Right forelimb (tissue), 1 donor: ENCODE results near the gene NRG4.
"Not testable (repeated sequence)": the region's sequence is repeated elsewhere in the genome, so short reads cannot be mapped to it uniquely, and the experiment has no call there.

Experiments used
- DNase-seq: peaks from one replicate; pipeline ENCODE4 v3.0.0-alpha.2; 2018

Gene NRG4

GRCh38 chr15:75992897-75993296, 19.3 kb downstream of the NRG4 start:
- no peak for DNase-seq

DNA sequence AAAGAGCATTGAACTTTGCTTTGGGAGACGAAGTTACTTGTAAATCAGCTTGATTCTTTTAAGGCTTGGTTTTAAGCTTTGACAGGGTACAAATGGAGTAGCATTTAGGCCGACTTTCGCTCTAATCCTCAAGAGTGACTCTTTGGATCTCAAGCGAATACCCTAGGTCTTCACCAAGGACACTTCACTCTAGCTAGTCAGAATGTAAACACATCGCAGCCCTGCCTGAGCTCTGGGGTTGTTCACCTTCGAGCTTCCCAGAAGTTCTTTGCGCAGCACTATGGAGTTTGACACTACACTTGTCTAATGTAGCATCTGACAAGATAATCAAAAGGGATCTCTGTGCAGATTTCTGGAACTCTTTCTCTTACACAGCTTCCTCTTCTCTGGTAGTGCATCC, 22.3 kb downstream of the NRG4 start:
- DNase-seq, result no peak

GRCh38 chr15:75989045-75989444, 23.2 kb downstream of the NRG4 start:
- no peak for DNase-seq

- DNase-seq, result no peak
Measured at GRCh38 chr15:75985971-75986370, 26.3 kb downstream of the NRG4 start.

DNA sequence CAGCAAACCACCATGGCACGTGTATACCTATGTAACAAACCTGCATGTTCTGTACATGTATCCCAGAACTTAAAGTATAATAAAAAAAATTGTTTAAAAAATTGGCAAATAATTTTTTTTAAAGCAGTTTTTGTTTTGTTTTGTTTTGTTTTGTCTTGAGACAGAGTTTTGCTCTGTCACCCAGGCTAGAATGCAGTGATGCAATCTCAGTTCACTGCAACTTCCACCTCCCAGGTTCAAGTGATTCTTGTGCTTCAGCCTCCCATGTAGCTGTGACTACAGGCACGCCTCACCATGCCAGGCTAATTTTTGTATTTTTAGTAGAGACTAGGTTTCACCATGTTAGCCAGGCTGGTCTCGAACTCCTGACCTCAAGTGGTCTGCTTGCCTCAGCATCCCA, 27.5 kb downstream of the NRG4 start:
- DNase-seq, result not testable (repeated sequence)

DNA sequence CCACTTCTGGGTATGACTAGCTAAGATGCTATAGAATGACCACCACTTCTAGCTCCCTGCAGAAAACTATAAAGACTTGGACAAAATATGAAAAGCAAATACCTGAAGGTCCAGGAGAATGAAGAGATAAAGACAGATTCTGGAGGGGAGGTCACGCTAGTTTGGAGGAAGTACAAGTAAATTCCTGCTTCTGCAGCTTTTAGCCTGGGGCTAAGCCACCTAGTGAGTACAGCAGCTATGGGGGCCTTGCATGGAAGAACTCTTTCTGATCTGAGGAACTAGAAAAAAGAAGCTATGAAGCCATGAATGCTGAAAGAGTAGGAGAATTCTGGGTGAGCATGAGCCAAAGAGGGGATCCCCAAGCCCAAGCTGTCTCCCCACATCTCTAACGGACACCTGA, 29.8 kb downstream of the NRG4 start:
- no peak for DNase-seq

DNA sequence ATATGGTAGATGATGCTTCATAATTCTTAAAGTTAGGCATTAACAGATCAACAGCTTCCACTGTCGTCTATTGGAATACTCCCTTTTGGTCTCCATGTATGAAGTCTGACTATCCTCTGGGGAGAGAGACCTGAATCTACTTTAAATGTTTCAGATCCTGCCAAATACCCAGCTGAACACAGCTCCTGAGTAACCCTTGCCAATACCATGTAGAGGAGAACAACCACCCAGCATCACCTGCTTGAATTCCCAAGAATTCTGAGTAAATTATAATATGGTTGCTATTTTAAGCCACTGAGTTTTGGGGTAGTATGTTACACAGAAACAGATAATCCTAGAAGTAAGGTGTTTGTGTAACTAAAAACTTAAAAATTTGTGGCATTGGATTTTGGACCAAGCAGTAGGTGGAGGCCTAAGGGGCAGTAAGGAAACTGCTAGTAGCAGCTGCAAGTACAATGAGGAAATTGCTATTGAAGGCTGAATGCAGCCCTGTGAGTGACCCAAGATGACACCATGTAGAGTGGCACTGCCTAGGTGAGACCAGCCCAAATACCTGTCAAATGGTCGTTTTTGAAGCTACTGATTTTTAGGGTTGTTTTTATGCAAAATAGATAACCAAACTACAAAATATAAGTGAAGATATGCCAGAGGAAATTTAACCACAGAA, 30.9 kb downstream of the NRG4 start:
- no peak for DNase-seq

- not testable (repeated sequence) for DNase-seq
Measured at GRCh38 chr15:75976766-75977165, 35.5 kb downstream of the NRG4 start.

DNA sequence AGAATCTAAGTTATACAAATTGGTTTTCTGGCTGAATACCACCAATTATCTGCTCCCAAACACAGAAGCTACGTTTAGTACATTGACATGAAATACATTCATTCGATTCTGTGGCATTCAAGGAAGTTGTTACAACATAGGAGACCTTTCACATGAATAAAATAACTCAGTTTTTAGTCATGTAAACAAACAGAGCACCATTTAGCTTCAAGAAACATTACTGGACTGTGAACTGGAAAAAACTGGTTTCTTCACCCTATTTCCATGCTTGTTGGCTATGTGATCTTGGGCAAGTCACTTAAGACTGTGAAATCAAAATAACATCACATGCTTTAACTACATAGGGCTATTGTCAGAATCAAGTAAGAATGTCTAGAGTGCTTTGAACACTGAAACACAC, 46.2 kb downstream of the NRG4 start:
- no peak for DNase-seq

DNA sequence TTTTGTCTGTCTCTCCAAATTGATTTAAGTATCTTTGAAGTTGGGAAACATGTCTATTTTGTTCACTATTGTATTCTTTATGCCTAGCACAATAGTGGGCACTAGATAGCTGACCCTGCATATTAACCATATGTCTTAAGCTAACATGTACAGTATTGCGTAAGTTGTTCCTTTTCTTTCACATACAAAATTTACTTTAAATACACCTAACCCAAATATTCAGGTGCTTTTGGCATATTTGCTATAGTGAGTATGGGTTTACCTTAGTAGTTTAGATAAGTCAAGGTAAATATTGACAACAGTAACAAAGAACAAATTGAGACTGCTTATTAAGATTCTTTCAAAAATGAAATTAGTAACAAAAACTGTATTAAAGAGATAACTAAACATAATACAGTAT, 50.9 kb downstream of the NRG4 start:
- DNase-seq, result no peak

GRCh38 chr15:75955720-75956119, 56.5 kb downstream of the NRG4 start:
- DNase-seq, result no peak

GRCh38 chr15:75952525-75952924, 59.7 kb downstream of the NRG4 start:
- DNase-seq, result no peak

- no peak for DNase-seq
Measured at GRCh38 chr15:75948761-75949296, 63.4 kb downstream of the NRG4 start.

DNA sequence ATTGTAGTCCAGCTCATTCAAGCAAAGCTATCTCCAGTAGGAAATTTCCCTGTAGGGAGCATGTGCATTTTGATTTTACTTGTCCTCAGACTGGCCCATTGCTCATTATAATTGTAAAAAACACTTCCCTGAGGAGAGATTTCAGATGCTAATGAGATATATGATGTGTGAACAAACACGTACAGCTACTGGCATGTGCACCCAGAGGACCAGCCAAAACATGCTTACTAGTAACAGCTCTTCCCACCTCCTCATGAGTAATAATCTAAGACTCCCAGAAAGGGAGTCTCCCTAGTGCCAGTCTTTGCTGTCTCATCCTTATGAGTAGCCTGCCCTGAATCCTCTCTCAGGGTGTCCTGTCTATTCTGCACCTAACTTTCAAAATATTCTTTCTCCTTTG, 65.1 kb downstream of the NRG4 start:
- no peak for DNase-seq

- DNase-seq, result no peak
Measured at GRCh38 chr15:75945953-75946352, 66.3 kb downstream of the NRG4 start.

- DNase-seq, result no peak
Measured at GRCh38 chr15:75943713-75944215, 68.5 kb downstream of the NRG4 start.

DNA sequence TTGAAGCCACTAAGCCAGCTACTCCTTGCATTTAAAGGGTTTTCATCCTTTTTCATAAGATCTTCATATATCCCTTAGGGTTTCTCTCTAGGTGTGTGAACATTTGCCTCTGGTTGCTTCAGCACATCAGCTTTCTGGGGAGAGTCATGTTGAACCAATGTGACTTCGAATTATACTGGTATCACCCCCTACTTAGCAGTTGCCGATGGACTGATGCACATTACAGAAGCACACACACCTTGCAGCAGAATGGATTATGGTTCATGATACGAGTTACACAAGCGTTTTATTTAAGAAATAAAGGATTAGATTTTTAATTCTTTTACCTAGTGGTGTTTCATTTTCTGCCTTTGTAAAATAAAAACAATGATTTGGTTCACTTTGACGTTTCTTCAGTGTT, 69.0 kb downstream of the NRG4 start:
- DNase-seq, result no peak

GRCh38 chr15:75942464-75942863, 69.8 kb downstream of the NRG4 start:
- DNase-seq, result no peak

DNA sequence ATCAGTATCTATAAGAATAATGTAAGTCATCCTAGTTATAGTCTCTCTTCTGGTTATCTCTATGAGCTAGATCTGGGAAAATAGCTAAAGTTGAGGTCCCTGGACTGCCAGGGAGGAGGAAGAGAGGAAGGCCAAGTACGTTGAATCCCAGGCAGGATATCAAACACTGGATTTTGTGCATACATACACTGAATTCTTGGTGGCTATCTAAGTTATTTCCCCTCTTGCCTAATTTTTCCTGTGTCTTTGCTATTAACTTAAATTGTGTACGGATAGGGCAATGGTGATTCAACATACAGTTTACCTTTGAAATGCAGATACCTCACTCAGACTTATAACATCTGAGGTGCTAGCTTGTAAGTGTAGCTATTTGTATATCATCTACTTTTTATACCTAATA, 81.4 kb downstream of the NRG4 start:
- DNase-seq, result no peak

DNA sequence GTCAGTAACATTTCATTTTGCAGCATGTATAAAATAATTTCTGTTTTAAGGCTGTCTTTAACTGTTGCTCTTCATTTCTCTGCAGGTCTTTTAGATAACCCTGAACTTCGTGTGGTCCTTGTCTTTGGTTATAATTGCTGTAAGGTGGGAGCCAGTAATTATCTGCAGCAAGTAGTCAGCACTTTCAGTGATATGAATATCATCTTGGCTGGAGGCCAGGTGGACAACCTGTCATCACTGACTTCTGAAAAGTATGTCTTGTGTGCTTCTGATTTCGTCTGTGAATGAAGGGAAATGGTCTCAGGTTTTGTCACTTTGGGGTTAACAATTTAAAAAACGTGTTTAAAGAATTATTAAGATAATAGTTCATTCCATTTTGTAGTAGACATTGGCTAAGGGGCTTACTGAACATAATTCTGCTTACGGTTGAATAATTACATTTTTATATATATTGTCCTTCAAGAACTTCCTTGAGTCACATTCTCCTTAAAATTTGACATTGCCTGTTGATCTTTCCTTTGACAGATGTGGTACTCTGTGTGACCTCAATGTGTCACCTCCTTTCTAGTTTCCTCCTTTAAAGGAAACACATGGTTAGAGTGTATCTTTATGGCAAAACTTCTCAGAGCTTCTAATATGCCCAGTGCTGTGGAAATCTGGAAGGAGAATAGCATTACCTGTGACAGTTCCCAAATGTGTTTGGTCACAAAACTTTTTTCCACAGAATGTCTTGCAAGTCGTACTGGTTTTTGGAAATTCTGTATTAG, 82.2 kb downstream of the NRG4 start:
- DNase-seq, result no peak

GRCh38 chr15:75928680-75929608, 83.3 kb downstream of the NRG4 start:
- no peak for DNase-seq

GRCh38 chr15:75927601-75928000, 84.6 kb downstream of the NRG4 start:
- DNase-seq, result no peak

GRCh38 chr15:75926931-75927330, 85.3 kb downstream of the NRG4 start:
- no peak for DNase-seq
